HG02884 (cell line): ENCODE data around the gene SDHB.

Experiments used
- ATAC-seq: cut with Tn5 transposase; IDR thresholded peaks from one replicate; pipeline ENCODE4 v1.9.1; 2021; ENCODE audit warnings: mild to moderate bottlenecking, moderate library complexity; ENCODE audit not compliant: unreplicated experiment

The SDHB gene

GRCh38 chr1:16989676-16990391, 64.0 kb downstream of the SDHB start:
- ATAC-seq: no peak

- no peak for ATAC-seq
Measured at GRCh38 chr1:16988210-16988609, 65.6 kb downstream of the SDHB start.

GRCh38 chr1:16986962-16987361, 66.9 kb downstream of the SDHB start:
- ATAC-seq: no peak

GRCh38 chr1:16986560-16986959, 67.3 kb downstream of the SDHB start:
- ATAC-seq: no peak

- no peak for ATAC-seq
Measured at GRCh38 chr1:16986113-16986512, 67.7 kb downstream of the SDHB start.

GRCh38 chr1:16984717-16985116, 69.1 kb downstream of the SDHB start:
- ATAC-seq: no peak

- ATAC-seq: no peak
Measured at GRCh38 chr1:16983649-16984048, 70.2 kb downstream of the SDHB start.

- ATAC-seq: no peak
Measured at GRCh38 chr1:16982902-16983301, 70.9 kb downstream of the SDHB start.

GRCh38 chr1:16981269-16981849, 72.5 kb downstream of the SDHB start:
- ATAC-seq: no peak

GRCh38 chr1:16980473-16981268, 73.2 kb downstream of the SDHB start, which contains the start of gene MFAP2:
TSS of gene MFAP2 (minus strand) at chr1:16980620. CDS start at chr1:16978273, 2,347 bp downstream.
- no peak for ATAC-seq

GRCh38 chr1:16979475-16980327, 74.1 kb downstream of the SDHB start:
- ATAC-seq: no peak

- ATAC-seq: no peak
Measured at GRCh38 chr1:16978567-16979474, 75.0 kb downstream of the SDHB start.

- no peak for ATAC-seq
Measured at GRCh38 chr1:16978139-16978538, 75.7 kb downstream of the SDHB start.

- ATAC-seq: no peak
Measured at GRCh38 chr1:16977377-16977776, 76.5 kb downstream of the SDHB start.

GRCh38 chr1:16976966-16977365, 76.9 kb downstream of the SDHB start:
- ATAC-seq: no peak

GRCh38 chr1:16975838-16976237, 78.0 kb downstream of the SDHB start:
- no peak for ATAC-seq

GRCh38 chr1:16975211-16975610, 78.6 kb downstream of the SDHB start:
- no peak for ATAC-seq

GRCh38 chr1:16973215-16973614, 80.6 kb downstream of the SDHB start:
- ATAC-seq: no peak

- no peak for ATAC-seq
Measured at GRCh38 chr1:16972189-16972895, 81.5 kb downstream of the SDHB start.
